Ishikawa (cell line): ENCODE measurements around the gene RHNO1.

ENCODE experiments used
- CEBPB ChIP-seq: IDR thresholded peaks from 2 replicates; pipeline ENCODE4 v1.6.1; 2012
- CREB1 ChIP-seq: IDR thresholded peaks from 2 replicates; pipeline ENCODE4 v1.6.1; 2012; ENCODE audit warnings: low read depth
- EP300 ChIP-seq: IDR thresholded peaks from 2 replicates; pipeline ENCODE4 v1.6.1; 2012; ENCODE audit warnings: borderline replicate concordance
- TAF1 ChIP-seq: IDR thresholded peaks from 2 replicates; pipeline ENCODE4 v1.6.1; 2012; ENCODE audit warnings: low read depth, mild to moderate bottlenecking
- YY1 ChIP-seq: IDR thresholded peaks from 2 replicates; pipeline ENCODE4 v1.6.1; 2012; ENCODE audit warnings: low read depth
- TF ChIP-seq, protein P1 (sequence below): IDR thresholded peaks from 2 replicates; pipeline ENCODE4 v1.6.1; 2012
- TF ChIP-seq, protein P2 (sequence below): IDR thresholded peaks from 2 replicates; pipeline ENCODE4 v1.6.1; 2012; ENCODE audit warnings: low read depth, mild to moderate bottlenecking
- TF ChIP-seq, protein P3 (sequence below): IDR thresholded peaks from 2 replicates; pipeline ENCODE4 v1.6.1; 2012

DNA sequence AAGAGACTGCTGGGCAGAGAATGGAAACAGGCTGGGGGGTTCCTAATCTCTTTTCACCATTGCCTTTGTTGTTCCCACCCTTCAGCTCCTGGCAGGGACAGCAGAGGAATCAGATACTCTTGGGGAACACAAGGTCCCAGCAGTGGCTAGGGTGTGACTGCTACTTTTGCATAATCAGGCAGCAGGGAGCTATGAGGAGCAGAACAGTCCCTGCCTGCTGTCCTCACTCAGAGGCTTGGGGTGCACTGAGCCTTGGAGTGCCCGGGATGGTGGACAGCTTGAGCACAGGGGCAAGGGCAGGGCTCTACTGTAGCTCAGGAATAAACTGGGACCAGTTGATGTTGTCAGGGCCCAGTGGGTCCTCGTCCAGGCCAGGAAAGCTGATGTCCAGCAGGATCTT lies 18.7 kb upstream of the RHNO1 start:
- TF ChIP-seq, protein P1, sequence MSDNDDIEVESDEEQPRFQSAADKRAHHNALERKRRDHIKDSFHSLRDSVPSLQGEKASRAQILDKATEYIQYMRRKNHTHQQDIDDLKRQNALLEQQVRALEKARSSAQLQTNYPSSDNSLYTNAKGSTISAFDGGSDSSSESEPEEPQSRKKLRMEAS: no peak
- TF ChIP-seq CREB1 (no peak), TAF1 (no peak), CEBPB (no peak), EP300 (no peak), YY1 (no peak)
- TF ChIP-seq, protein P2, sequence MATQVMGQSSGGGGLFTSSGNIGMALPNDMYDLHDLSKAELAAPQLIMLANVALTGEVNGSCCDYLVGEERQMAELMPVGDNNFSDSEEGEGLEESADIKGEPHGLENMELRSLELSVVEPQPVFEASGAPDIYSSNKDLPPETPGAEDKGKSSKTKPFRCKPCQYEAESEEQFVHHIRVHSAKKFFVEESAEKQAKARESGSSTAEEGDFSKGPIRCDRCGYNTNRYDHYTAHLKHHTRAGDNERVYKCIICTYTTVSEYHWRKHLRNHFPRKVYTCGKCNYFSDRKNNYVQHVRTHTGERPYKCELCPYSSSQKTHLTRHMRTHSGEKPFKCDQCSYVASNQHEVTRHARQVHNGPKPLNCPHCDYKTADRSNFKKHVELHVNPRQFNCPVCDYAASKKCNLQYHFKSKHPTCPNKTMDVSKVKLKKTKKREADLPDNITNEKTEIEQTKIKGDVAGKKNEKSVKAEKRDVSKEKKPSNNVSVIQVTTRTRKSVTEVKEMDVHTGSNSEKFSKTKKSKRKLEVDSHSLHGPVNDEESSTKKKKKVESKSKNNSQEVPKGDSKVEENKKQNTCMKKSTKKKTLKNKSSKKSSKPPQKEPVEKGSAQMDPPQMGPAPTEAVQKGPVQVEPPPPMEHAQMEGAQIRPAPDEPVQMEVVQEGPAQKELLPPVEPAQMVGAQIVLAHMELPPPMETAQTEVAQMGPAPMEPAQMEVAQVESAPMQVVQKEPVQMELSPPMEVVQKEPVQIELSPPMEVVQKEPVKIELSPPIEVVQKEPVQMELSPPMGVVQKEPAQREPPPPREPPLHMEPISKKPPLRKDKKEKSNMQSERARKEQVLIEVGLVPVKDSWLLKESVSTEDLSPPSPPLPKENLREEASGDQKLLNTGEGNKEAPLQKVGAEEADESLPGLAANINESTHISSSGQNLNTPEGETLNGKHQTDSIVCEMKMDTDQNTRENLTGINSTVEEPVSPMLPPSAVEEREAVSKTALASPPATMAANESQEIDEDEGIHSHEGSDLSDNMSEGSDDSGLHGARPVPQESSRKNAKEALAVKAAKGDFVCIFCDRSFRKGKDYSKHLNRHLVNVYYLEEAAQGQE: no peak
- TF ChIP-seq, protein P3, sequence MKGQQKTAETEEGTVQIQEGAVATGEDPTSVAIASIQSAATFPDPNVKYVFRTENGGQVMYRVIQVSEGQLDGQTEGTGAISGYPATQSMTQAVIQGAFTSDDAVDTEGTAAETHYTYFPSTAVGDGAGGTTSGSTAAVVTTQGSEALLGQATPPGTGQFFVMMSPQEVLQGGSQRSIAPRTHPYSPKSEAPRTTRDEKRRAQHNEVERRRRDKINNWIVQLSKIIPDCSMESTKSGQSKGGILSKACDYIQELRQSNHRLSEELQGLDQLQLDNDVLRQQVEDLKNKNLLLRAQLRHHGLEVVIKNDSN: no peak
